Renal cortical epithelial cell (primary cell): ENCODE data around the gene IFIT2. TPM values are rescaled to one million over a fixed set of nuclear protein-coding genes. Genes with fewer than 3 reads are reported as not detected.
"Not testable (repeated sequence)": the region's sequence is repeated elsewhere in the genome, so short reads cannot be mapped to it uniquely, and the experiment has no call there.

ENCODE experiments used
- DNase-seq: peaks from one replicate; pipeline ENCODE4 v3.0.0-alpha.2; 2011; ENCODE audit warnings: low read depth
- total RNA-seq: library from RNA; depleted of rRNA; stranded (reverse); fragments of >200 nt; gene quantifications from 2 replicates; pipeline ENCODE4 v1.2.3, GENCODE V29; 2014

The IFIT2 gene
- total RNA-seq, 1 donor from 2014 or later, result 7.2 TPM

- DNase-seq, result no peak
Measured at GRCh38 chr10:89280508-89280907, 21.3 kb upstream of the IFIT2 start.

- DNase-seq, result no peak
Measured at GRCh38 chr10:89281606-89282395, 20.0 kb upstream of the IFIT2 start.

- DNase-seq, result peak; percentile 93
Measured at GRCh38 chr10:89283025-89283935, 18.6 kb upstream of the IFIT2 start.

- peak; percentile 88 for DNase-seq
Measured at GRCh38 chr10:89283936-89284475, 17.8 kb upstream of the IFIT2 start.

GRCh38 chr10:89284711-89285110 is 17.1 kb upstream of the IFIT2 start:
- DNase-seq, result not testable (repeated sequence)

GRCh38 chr10:89285303-89285702 is 16.5 kb upstream of the IFIT2 start:
- peak; percentile 59 for DNase-seq

GRCh38 chr10:89294721-89295239 is 7.1 kb upstream of the IFIT2 start:
- DNase-seq, result no peak

- peak; percentile 89 for DNase-seq
Measured at GRCh38 chr10:89295597-89295996, 6.2 kb upstream of the IFIT2 start.

- peak; percentile 78 for DNase-seq
Measured at GRCh38 chr10:89296220-89296648, 5.6 kb upstream of the IFIT2 start.

GRCh38 chr10:89297356-89297755 is 4.5 kb upstream of the IFIT2 start:
- no peak for DNase-seq

- no peak for DNase-seq
Measured at GRCh38 chr10:89297791-89298190, 4.1 kb upstream of the IFIT2 start.

GRCh38 chr10:89299031-89299430 is 2.8 kb upstream of the IFIT2 start:
- DNase-seq, result no peak

GRCh38 chr10:89301232-89301631 is 614 bp upstream of the IFIT2 start:
- peak; percentile 83 for DNase-seq

- peak; percentile 58 for DNase-seq
Measured at GRCh38 chr10:89302625-89303024, 779 bp downstream of the IFIT2 start.

GRCh38 chr10:89303161-89303560 is 1.3 kb downstream of the IFIT2 start:
- DNase-seq, result no peak

GRCh38 chr10:89304026-89304425 is 2.2 kb downstream of the IFIT2 start:
- DNase-seq, result no peak

- no peak for DNase-seq
Measured at GRCh38 chr10:89304446-89304845, 2.6 kb downstream of the IFIT2 start.

GRCh38 chr10:89304925-89305324 is 3.1 kb downstream of the IFIT2 start:
- DNase-seq, result no peak

- DNase-seq, result no peak
Measured at GRCh38 chr10:89305766-89306433, 4.1 kb downstream of the IFIT2 start.

- no peak for DNase-seq
Measured at GRCh38 chr10:89306434-89307268, 4.8 kb downstream of the IFIT2 start.

GRCh38 chr10:89307269-89307577 is 5.4 kb downstream of the IFIT2 start:
- no peak for DNase-seq
